Mesodermal cell (in vitro differentiated cells): Measurements from ENCODE around the gene FOXP1. TPM values are rescaled to one million over a fixed set of nuclear protein-coding genes. Genes with fewer than 3 reads are reported as not detected.
A peak's percentile ranks its signal among the peaks of the same experiment; 100 is the strongest.

ENCODE experiments used
- H3K27ac ChIP-seq: 2 replicates; pipeline ENCODE4 v1.7.0; 2013; ENCODE audit warnings: mild to moderate bottlenecking, low read depth, low read length, moderate library complexity; ENCODE audit not compliant: severe bottlenecking
- H3K36me3 ChIP-seq: 2 replicates; pipeline ENCODE4 v1.7.1; 2013; ENCODE audit warnings: mild to moderate bottlenecking, low read length, moderate library complexity; ENCODE audit not compliant: control insufficient read depth, insufficient read depth
- H3K4me1 ChIP-seq: one replicate; pipeline ENCODE4 v1.7.1; 2013; ENCODE audit warnings: mild to moderate bottlenecking, low read length; ENCODE audit not compliant: insufficient read depth, control insufficient read depth, poor library complexity, severe bottlenecking
- H3K4me3 ChIP-seq: 2 replicates; pipeline ENCODE4 v1.7.0; 2013; ENCODE audit warnings: low read length, control low read depth, mild to moderate bottlenecking; ENCODE audit not compliant: insufficient read depth, poor library complexity, severe bottlenecking; ENCODE audit errors: extremely low read depth
- H3K9me3 ChIP-seq: 2 replicates; pipeline ENCODE4 v1.7.1; 2013; ENCODE audit warnings: mild to moderate bottlenecking, low read length, moderate library complexity; ENCODE audit not compliant: control insufficient read depth
- WGBS, 2 experiments: methylation state at CpG; one replicate each; pipeline ENCODE4 v1.1.5; 2013; ENCODE audit warnings: missing lambda C conversion rate in 2 of 2; ENCODE audit not compliant: insufficient coverage in 2 of 2; 5-methylcytosine and 5-hydroxymethylcytosine counted together
- polyA plus RNA-seq, 2 experiments: library from polyadenylated mRNA; stranded (reverse); fragments of 50-300 nt; gene quantifications; one replicate each; pipeline ENCODE4 v1.2.3, GENCODE V29; 2013

The FOXP1 gene
- polyA plus RNA-seq (2013, experiment 1 of 2): 24.2 TPM
- 21.8 TPM for polyA plus RNA-seq (2013, experiment 2 of 2)

DNA sequence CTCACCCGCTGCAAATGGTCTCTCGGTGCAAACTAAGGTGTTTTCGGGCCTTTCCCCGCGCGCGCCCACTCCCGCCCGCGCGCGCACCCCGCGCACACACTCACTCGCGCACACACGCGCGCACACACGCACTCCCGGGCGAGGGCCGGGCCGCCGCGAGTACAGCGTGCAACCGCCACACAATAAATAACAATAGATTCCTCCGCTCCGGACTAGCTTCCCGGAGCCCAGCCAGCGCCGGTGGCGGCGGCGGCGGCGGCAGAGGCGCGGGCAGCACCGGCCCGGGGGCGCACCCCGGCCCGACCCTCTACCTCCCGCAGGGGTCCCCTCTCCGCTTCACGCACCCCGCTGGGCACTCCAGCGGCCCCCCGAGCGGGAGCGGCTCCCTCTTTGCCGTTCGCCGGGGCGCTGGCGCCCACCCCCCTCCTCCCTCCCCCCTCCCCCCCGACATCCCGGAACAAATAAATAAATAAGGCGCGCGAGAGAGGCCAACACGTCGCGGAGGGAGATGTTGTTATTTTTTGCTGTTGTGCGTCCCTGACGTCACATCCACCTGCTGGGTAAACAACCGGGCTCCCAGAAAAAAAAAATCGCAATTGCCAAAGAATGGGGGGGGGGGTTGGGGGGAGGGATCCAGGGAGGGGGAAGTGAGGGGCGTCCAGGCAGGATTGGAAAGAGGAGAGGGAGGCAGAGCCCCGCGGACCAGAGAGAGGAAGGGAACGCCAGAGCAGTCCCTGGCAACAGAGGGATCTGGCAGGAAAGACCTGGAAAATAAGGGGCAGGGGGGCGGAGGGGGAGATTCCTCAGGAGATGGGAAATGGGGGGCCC lies at the start of gene FOXP1:
FOXP1 (minus strand) TSS at position 163 of the 828 bp plus-strand sequence. CDS start 385,347 bp downstream, outside the sequence.
- WGBS, 2 experiments: 0% methylated on average over 7 to 16 of the region's 75 CpGs
- Histone ChIP-seq H3K9me3 (no peaks in the 10 kb centered on the region), H3K4me3 (peak within 1 kb of the TSS; percentile 69), H3K36me3 (no peaks in the 10 kb centered on the region), H3K27ac (peak within 1 kb of the TSS; percentile 78), H3K4me1 (peaks cover 10% of the 10 kb centered on the region)

DNA sequence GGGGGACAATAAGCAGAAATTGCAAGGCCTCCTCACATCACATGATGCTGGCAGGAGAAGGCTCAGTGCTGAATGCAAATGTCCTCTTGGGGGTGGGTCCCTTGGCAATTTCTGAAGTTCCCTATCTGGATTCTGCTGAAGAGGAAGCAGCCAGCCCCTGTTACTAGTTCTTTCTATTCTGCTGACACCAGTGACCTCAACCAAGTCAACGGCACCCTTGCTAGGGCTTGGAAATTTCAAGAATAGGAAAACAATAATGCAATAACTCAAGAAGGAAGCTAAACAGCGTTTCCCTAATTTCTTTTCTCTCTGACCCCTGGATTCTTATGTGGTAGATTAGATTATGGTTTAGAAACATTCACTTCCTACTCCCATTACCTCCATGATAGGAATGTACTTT lies 46.2 kb upstream of the FOXP1 start:
- no peak overlapping the region for H3K27ac ChIP-seq
- no peaks in the 10 kb centered on the region for H3K36me3 ChIP-seq
- WGBS, 2 experiments: no CpG with 5 or more reads among the region's 2 CpGs
- H3K4me3 ChIP-seq: no peak overlapping the region
- no peaks in the 10 kb centered on the region for H3K4me1 ChIP-seq
- no peaks in the 10 kb centered on the region for H3K9me3 ChIP-seq

DNA sequence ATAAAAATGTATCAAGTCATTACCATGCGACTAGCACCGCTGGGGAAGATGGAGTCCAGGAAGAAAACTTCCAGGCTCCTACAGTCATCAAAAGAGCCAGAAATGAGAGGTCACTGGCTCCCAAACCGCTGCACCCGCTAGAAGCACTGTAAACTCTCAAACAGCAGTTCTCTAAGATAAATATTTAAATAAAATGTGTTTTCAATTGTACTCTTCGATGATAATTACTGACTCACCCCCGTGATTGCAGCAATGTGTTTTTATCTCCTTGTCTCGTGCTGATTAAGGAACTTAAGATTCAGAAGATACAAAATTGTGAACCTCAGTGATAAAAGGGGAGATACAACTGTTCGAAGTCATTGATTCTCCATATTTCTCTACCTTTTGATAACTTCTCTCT lies 45.8 kb upstream of the FOXP1 start:
- Histone ChIP-seq H3K4me1 (no peaks in the 10 kb centered on the region), H3K27ac (no peak overlapping the region), H3K9me3 (no peaks in the 10 kb centered on the region), H3K4me3 (no peak overlapping the region), H3K36me3 (no peaks in the 10 kb centered on the region)
- 91 to 93% methylated on average over 3 of the region's 8 CpGs for WGBS, 2 experiments

DNA sequence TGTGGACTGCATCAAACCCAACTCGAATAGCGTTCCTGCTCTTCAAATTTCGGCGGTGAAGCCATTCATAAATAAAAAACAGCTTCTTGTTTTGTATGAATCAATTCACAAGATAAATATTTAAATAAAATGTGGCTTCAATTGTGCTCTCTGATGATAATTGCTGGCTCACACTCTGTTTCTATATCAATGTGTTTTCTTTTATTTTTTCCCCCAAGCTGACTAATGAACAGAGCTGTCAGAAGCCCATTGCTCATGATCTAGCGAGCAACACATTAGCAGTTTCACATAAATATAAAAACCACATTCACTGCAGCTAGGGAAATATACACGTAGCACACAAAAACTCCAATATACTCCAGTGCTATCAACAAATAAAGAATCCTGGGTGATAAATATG lies 45.0 kb upstream of the FOXP1 start:
- no peak overlapping the region for H3K27ac ChIP-seq
- no peak overlapping the region for H3K4me3 ChIP-seq
- H3K36me3 ChIP-seq: no peaks in the 10 kb centered on the region
- no peaks in the 10 kb centered on the region for H3K9me3 ChIP-seq
- H3K4me1 ChIP-seq: no peaks in the 10 kb centered on the region
- 96% methylated on average over 3 of the region's 6 CpGs; no CpG with 5 or more reads in 1 of the 2 experiments for WGBS, 2 experiments

DNA sequence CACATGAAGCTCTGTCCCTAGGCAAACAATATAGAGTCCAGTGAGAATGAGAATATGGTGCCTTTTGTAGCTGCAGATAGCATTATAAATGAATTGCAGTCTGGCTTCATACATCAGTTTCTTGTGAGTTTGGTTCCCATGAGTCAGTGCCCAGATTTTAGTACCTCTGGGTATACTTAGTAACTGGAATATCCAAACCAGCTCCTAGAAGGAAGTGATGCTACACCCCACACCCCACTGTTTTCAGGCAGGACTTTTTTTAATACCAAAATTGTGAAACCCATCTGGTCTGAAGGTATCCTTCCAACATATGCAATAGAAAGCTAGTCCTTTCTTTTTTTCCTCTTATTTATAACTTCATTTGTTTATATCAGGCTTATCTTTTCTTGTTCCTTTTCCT lies 42.1 kb upstream of the FOXP1 start:
- Histone ChIP-seq H3K27ac (no peak overlapping the region), H3K4me3 (no peak overlapping the region), H3K4me1 (no peaks in the 10 kb centered on the region), H3K36me3 (no peaks in the 10 kb centered on the region), H3K9me3 (no peaks in the 10 kb centered on the region)

GRCh38 chr3:71621825-71622537 lies 38.5 kb upstream of the FOXP1 start:
- no peak overlapping the region for H3K4me3 ChIP-seq
- no peak overlapping the region for H3K27ac ChIP-seq
- no peaks in the 10 kb centered on the region for H3K9me3 ChIP-seq
- H3K4me1 ChIP-seq: no peaks in the 10 kb centered on the region
- no peaks in the 10 kb centered on the region for H3K36me3 ChIP-seq
- WGBS, 2 experiments: 83 to 86% methylated on average over 4 to 6 of the region's 9 CpGs

GRCh38 chr3:71618538-71618937 lies 35.0 kb upstream of the FOXP1 start:
- Histone ChIP-seq H3K27ac (no peak overlapping the region), H3K4me1 (no peaks in the 10 kb centered on the region), H3K9me3 (no peaks in the 10 kb centered on the region), H3K36me3 (no peaks in the 10 kb centered on the region), H3K4me3 (no peak overlapping the region)
- WGBS, 2 experiments: 83 to 85% methylated on average over 5 of the region's 6 CpGs

DNA sequence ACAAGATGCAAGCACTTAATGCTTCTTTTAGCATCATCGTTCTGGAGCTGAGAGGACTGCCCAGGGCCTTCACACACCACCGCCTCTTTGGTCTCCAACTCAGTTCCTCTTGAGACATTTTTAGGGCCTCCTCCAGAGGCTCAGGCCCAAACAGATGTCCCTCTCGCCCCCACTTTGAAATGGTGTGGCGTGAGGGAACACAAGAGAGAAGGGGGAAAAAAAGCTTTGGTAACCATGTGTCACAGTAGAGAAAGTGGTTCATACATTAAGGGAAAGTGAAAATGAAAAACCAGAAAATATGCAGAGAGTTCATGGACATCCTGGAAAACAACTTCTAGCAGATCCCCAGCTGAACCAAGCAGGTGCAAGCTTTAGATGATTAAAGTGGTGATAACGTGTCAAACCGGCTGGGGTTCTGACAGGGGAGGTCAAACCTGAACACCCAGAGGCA lies 33.1 kb upstream of the FOXP1 start:
- Histone ChIP-seq H3K27ac (no peak overlapping the region), H3K4me1 (no peaks in the 10 kb centered on the region), H3K9me3 (no peaks in the 10 kb centered on the region), H3K36me3 (no peaks in the 10 kb centered on the region), H3K4me3 (no peak overlapping the region)
- 86 to 91% methylated on average over 1 to 6 of the region's 6 CpGs for WGBS, 2 experiments

GRCh38 chr3:71614869-71615268 lies 31.3 kb upstream of the FOXP1 start:
- Histone ChIP-seq H3K4me3 (no peak overlapping the region), H3K36me3 (no peaks in the 10 kb centered on the region), H3K9me3 (no peaks in the 10 kb centered on the region), H3K4me1 (no peaks in the 10 kb centered on the region), H3K27ac (no peak overlapping the region)
- WGBS, 2 experiments: 63 to 94% methylated on average over 2 of the region's 3 CpGs

GRCh38 chr3:71614426-71614825 lies 30.9 kb upstream of the FOXP1 start:
- no peak overlapping the region for H3K4me3 ChIP-seq
- H3K4me1 ChIP-seq: no peaks in the 10 kb centered on the region
- H3K36me3 ChIP-seq: no peaks in the 10 kb centered on the region
- H3K9me3 ChIP-seq: no peaks in the 10 kb centered on the region
- H3K27ac ChIP-seq: no peak overlapping the region
- 91 to 95% methylated on average over 4 of the region's 5 CpGs for WGBS, 2 experiments

GRCh38 chr3:71611099-71611498 lies 27.6 kb upstream of the FOXP1 start:
- Histone ChIP-seq H3K4me1 (no peaks in the 10 kb centered on the region), H3K4me3 (no peak overlapping the region), H3K36me3 (no peaks in the 10 kb centered on the region), H3K9me3 (no peaks in the 10 kb centered on the region), H3K27ac (no peak overlapping the region)
- WGBS, 2 experiments: 92 to 100% methylated on average over 1 to 2 of the region's 3 CpGs
